B cell (primary cell): ENCODE measurements around the gene CYB5A.

Experiments used
- EZH2 ChIP-seq: IDR thresholded peaks from 2 replicates; pipeline ENCODE4 v1.6.1; 2012; ENCODE audit warnings: borderline replicate concordance, low read depth, mild to moderate bottlenecking, moderate library complexity, low read length; ENCODE audit not compliant: insufficient read depth, poor library complexity, severe bottlenecking
- TF ChIP-seq, protein P1 (sequence below): fragments of 200-600 bp; IDR thresholded peaks from one replicate; pipeline ENCODE4 v1.8.0; 2022; ENCODE audit warnings: antibody characterized with exemption, mild to moderate bottlenecking

DNA sequence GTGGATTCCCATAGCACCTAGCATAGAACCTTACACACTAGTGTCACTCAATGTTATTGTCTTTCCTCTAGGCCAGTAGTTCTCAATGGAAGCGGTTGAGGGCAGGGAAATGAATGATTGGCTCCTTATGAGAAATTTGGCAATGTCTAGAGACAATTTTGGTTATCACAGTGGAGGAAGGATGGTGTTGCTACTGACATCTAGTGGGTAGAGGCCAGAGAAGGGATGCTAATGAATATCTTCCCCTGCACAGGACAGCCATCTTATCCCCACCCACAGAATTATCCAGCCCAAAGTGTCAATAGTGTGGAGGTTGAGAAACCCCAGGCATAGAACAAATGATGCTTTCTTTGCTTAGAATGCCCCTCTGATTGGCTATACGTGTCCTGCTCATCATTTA, 39.6 kb upstream of the CYB5A start:
- TF ChIP-seq, protein P1, sequence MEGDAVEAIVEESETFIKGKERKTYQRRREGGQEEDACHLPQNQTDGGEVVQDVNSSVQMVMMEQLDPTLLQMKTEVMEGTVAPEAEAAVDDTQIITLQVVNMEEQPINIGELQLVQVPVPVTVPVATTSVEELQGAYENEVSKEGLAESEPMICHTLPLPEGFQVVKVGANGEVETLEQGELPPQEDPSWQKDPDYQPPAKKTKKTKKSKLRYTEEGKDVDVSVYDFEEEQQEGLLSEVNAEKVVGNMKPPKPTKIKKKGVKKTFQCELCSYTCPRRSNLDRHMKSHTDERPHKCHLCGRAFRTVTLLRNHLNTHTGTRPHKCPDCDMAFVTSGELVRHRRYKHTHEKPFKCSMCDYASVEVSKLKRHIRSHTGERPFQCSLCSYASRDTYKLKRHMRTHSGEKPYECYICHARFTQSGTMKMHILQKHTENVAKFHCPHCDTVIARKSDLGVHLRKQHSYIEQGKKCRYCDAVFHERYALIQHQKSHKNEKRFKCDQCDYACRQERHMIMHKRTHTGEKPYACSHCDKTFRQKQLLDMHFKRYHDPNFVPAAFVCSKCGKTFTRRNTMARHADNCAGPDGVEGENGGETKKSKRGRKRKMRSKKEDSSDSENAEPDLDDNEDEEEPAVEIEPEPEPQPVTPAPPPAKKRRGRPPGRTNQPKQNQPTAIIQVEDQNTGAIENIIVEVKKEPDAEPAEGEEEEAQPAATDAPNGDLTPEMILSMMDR, result no peak
- no peak for TF ChIP-seq EZH2
